ENCODE data around the gene TUBB.

TUBB gene

DNA sequence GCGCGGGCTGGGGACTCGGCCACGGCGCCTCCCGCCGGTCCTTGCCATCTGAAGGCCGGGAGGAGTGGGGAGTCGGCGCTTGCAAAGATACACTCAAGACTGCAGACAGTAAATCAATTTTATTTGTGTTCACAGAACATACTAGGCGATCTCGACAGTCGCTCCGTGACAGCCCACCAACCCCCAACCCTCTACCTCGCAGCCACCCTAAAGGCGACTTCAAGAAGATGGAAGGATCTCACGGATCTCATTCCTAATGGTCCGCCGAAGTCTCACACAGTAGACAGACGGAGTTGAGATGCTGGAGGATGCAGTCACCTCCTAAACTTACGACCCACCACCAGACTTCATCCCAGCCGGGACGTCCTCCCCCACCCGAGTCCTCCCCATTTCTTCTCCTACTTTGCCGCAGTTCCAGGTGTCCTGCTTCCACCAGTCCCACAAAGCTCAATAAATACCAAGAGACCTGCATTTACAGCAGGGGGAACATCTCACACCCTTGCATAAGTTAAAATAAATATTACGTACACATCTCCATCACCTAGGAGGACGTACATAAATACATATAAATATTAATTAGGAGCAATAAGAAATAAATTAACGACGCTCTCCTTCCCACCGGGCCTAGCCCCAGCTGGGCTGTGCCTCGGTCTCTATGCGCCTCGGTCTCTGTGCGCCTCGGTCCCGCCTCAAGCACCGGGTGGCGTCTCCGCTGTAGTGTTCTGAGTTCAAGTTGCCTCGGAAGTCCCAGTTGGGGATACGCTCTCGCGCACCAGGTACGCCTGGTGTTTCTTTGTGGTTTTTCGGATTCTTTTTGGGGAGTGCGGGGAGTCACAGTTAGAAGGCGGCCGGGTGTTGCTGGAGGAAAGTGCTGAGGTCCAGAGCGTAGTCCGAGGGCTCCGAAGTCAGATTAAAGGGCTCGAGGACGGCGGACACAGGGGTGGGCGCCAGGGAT is 23.2 kb downstream of the TUBB start (continued):
- TF ChIP-seq SCRT1 (tag by site-specific recombination; IDR thresholded peaks at IDR 0.05; ENCODE audit: borderline replicate concordance) (no peak), TRIM28 (IDR thresholded peaks at IDR 0.05; ENCODE audit: borderline replicate concordance, low read length) (no peak), YY1 (tag by site-specific recombination; IDR thresholded peaks at IDR 0.05) (no peak), OSR2 (tag by site-specific recombination; IDR thresholded peaks at IDR 0.05) (no peak), ZNF785 (tag by site-specific recombination; IDR thresholded peaks at IDR 0.05) (no peak), ZNF830 (tag by site-specific recombination; IDR thresholded peaks at IDR 0.05; ENCODE audit: low read depth) (no peak), HOXA7 (CRISPR knock-in tag; IDR thresholded peaks at IDR 0.05; ENCODE audit: borderline replicate concordance) (no peak), YY2 (tag by site-specific recombination; IDR thresholded peaks at IDR 0.05) (no peak), ZNF76 (tag by site-specific recombination; IDR thresholded peaks at IDR 0.05; ENCODE audit: borderline replicate concordance, low read depth) (no peak), ZBTB8A (tag by site-specific recombination; IDR thresholded peaks at IDR 0.05) (no peak), ZNF660 (tag by site-specific recombination; IDR thresholded peaks at IDR 0.05) (no peak), ZNF426 (tag by site-specific recombination; IDR thresholded peaks at IDR 0.05) (no peak), ZNF37A (tag by site-specific recombination; IDR thresholded peaks at IDR 0.05) (no peak), ZNF664 (tag by site-specific recombination; IDR thresholded peaks at IDR 0.05) (no peak), ZNF707 (tag by site-specific recombination; IDR thresholded peaks at IDR 0.05) (no peak), ZNF626 (tag by site-specific recombination; IDR thresholded peaks at IDR 0.05) (no peak)
- TF ChIP-seq, protein P1, sequence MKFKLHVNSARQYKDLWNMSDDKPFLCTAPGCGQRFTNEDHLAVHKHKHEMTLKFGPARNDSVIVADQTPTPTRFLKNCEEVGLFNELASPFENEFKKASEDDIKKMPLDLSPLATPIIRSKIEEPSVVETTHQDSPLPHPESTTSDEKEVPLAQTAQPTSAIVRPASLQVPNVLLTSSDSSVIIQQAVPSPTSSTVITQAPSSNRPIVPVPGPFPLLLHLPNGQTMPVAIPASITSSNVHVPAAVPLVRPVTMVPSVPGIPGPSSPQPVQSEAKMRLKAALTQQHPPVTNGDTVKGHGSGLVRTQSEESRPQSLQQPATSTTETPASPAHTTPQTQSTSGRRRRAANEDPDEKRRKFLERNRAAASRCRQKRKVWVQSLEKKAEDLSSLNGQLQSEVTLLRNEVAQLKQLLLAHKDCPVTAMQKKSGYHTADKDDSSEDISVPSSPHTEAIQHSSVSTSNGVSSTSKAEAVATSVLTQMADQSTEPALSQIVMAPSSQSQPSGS (tag by site-specific recombination; IDR thresholded peaks at IDR 0.05; ENCODE audit: low read depth), result no peak
- TF ChIP-seq, protein P2, sequence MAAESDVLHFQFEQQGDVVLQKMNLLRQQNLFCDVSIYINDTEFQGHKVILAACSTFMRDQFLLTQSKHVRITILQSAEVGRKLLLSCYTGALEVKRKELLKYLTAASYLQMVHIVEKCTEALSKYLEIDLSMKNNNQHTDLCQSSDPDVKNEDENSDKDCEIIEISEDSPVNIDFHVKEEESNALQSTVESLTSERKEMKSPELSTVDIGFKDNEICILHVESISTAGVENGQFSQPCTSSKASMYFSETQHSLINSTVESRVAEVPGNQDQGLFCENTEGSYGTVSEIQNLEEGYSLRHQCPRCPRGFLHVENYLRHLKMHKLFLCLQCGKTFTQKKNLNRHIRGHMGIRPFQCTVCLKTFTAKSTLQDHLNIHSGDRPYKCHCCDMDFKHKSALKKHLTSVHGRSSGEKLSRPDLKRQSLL (tag by site-specific recombination; IDR thresholded peaks at IDR 0.05), result no peak; the same call in 1 of the 2 replicates
- TF ChIP-seq, protein P3, sequence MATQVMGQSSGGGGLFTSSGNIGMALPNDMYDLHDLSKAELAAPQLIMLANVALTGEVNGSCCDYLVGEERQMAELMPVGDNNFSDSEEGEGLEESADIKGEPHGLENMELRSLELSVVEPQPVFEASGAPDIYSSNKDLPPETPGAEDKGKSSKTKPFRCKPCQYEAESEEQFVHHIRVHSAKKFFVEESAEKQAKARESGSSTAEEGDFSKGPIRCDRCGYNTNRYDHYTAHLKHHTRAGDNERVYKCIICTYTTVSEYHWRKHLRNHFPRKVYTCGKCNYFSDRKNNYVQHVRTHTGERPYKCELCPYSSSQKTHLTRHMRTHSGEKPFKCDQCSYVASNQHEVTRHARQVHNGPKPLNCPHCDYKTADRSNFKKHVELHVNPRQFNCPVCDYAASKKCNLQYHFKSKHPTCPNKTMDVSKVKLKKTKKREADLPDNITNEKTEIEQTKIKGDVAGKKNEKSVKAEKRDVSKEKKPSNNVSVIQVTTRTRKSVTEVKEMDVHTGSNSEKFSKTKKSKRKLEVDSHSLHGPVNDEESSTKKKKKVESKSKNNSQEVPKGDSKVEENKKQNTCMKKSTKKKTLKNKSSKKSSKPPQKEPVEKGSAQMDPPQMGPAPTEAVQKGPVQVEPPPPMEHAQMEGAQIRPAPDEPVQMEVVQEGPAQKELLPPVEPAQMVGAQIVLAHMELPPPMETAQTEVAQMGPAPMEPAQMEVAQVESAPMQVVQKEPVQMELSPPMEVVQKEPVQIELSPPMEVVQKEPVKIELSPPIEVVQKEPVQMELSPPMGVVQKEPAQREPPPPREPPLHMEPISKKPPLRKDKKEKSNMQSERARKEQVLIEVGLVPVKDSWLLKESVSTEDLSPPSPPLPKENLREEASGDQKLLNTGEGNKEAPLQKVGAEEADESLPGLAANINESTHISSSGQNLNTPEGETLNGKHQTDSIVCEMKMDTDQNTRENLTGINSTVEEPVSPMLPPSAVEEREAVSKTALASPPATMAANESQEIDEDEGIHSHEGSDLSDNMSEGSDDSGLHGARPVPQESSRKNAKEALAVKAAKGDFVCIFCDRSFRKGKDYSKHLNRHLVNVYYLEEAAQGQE (tag by site-specific recombination; IDR thresholded peaks at IDR 0.05), result no peak
- TF ChIP-seq, protein P4, sequence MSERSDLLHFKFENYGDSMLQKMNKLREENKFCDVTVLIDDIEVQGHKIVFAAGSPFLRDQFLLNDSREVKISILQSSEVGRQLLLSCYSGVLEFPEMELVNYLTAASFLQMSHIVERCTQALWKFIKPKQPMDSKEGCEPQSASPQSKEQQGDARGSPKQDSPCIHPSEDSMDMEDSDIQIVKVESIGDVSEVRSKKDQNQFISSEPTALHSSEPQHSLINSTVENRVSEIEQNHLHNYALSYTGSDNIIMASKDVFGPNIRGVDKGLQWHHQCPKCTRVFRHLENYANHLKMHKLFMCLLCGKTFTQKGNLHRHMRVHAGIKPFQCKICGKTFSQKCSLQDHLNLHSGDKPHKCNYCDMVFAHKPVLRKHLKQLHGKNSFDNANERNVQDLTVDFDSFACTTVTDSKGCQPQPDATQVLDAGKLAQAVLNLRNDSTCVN (tag by site-specific recombination; optimal IDR thresholded peaks at IDR 0.05), result no peak
- TF ChIP-seq, protein P5, sequence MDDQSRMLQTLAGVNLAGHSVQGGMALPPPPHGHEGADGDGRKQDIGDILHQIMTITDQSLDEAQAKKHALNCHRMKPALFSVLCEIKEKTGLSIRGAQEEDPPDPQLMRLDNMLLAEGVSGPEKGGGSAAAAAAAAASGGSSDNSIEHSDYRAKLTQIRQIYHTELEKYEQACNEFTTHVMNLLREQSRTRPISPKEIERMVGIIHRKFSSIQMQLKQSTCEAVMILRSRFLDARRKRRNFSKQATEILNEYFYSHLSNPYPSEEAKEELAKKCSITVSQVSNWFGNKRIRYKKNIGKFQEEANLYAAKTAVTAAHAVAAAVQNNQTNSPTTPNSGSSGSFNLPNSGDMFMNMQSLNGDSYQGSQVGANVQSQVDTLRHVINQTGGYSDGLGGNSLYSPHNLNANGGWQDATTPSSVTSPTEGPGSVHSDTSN (CRISPR knock-in tag; IDR thresholded peaks at IDR 0.05), result no peak; the same call in 1 of the 2 replicates
- TF ChIP-seq, protein P6, sequence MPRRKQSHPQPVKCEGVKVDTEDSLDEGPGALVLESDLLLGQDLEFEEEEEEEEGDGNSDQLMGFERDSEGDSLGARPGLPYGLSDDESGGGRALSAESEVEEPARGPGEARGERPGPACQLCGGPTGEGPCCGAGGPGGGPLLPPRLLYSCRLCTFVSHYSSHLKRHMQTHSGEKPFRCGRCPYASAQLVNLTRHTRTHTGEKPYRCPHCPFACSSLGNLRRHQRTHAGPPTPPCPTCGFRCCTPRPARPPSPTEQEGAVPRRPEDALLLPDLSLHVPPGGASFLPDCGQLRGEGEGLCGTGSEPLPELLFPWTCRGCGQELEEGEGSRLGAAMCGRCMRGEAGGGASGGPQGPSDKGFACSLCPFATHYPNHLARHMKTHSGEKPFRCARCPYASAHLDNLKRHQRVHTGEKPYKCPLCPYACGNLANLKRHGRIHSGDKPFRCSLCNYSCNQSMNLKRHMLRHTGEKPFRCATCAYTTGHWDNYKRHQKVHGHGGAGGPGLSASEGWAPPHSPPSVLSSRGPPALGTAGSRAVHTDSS (tag by site-specific recombination; IDR thresholded peaks at IDR 0.05), result no peak
- TF ChIP-seq, protein P7, sequence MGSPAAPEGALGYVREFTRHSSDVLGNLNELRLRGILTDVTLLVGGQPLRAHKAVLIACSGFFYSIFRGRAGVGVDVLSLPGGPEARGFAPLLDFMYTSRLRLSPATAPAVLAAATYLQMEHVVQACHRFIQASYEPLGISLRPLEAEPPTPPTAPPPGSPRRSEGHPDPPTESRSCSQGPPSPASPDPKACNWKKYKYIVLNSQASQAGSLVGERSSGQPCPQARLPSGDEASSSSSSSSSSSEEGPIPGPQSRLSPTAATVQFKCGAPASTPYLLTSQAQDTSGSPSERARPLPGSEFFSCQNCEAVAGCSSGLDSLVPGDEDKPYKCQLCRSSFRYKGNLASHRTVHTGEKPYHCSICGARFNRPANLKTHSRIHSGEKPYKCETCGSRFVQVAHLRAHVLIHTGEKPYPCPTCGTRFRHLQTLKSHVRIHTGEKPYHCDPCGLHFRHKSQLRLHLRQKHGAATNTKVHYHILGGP (tag by site-specific recombination; IDR thresholded peaks at IDR 0.05), result no peak
- TF ChIP-seq, protein P8, sequence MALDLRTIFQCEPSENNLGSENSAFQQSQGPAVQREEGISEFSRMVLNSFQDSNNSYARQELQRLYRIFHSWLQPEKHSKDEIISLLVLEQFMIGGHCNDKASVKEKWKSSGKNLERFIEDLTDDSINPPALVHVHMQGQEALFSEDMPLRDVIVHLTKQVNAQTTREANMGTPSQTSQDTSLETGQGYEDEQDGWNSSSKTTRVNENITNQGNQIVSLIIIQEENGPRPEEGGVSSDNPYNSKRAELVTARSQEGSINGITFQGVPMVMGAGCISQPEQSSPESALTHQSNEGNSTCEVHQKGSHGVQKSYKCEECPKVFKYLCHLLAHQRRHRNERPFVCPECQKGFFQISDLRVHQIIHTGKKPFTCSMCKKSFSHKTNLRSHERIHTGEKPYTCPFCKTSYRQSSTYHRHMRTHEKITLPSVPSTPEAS (tag by site-specific recombination; IDR thresholded peaks at IDR 0.05), result no peak
